HFF-Myc (cell line): ENCODE measurements around the gene VTI1A.
"Not testable (repeated sequence)": the region's sequence is repeated elsewhere in the genome, so short reads cannot be mapped to it uniquely, and the experiment has no call there.

Experiments used
- DNase-seq: peaks from one replicate; pipeline ENCODE4 v3.0.0-alpha.2; 2011; ENCODE audit warnings: low read depth; ENCODE audit errors: extremely low read depth
- H3K4me3 ChIP-seq: replicated peaks from 2 replicates; pipeline ENCODE4 v1.5.1; 2011; ENCODE audit warnings: low read depth, mild to moderate bottlenecking, control low read depth, low read length
- TF ChIP-seq, protein P1 (sequence below): IDR thresholded peaks from 2 replicates; pipeline ENCODE4 v1.5.1; 2012; ENCODE audit warnings: mild to moderate bottlenecking, low read depth, low read length, control low read depth; ENCODE audit errors: missing control alignments

Gene VTI1A

GRCh38 chr10:112535531-112535951 lies 88.5 kb downstream of the VTI1A start:
- TF ChIP-seq, protein P1, sequence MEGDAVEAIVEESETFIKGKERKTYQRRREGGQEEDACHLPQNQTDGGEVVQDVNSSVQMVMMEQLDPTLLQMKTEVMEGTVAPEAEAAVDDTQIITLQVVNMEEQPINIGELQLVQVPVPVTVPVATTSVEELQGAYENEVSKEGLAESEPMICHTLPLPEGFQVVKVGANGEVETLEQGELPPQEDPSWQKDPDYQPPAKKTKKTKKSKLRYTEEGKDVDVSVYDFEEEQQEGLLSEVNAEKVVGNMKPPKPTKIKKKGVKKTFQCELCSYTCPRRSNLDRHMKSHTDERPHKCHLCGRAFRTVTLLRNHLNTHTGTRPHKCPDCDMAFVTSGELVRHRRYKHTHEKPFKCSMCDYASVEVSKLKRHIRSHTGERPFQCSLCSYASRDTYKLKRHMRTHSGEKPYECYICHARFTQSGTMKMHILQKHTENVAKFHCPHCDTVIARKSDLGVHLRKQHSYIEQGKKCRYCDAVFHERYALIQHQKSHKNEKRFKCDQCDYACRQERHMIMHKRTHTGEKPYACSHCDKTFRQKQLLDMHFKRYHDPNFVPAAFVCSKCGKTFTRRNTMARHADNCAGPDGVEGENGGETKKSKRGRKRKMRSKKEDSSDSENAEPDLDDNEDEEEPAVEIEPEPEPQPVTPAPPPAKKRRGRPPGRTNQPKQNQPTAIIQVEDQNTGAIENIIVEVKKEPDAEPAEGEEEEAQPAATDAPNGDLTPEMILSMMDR: no peak
- DNase-seq: no peak
- no peak overlapping the region for H3K4me3 ChIP-seq

DNA sequence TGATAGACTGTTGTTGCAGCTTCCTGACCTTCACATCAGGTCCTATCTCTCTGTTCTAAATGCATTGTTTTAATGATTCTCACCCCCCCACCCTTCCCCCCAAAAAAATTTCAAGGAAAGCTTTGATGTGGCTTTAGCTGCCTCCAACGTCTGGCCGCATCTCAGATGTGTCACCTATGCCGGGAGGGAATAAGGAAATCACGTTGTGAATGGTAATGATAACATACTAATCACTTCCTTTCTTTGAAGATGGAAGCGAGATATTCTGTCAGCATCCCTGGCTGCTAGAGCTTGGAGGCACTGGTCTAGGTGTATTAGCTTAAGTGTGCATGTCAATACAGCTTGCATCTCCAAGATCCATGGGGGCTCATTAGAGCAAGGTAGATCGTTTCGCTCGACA lies 89.6 kb downstream of the VTI1A start:
- DNase-seq: no peak
- H3K4me3 ChIP-seq: no peak overlapping the region
- TF ChIP-seq, protein P1: no peak

DNA sequence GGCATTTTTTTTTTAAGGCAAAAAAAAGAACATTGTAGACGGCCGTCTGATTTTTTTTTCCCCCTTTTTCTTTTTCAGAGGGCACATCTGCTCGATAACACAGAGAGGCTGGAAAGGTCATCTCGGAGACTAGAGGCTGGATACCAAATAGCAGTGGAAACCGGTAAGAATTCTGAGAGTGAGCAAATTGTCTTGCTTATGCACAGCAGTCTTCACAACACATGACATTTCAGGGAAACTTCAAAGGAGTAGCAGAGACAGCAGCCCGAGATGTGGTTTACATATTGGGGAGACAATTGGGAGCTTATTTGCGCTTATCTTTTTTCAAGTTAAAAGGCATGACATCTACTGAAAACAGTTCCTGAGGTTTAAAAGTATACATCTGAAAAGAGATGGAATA lies 91.2 kb downstream of the VTI1A start:
- TF ChIP-seq, protein P1: no peak
- DNase-seq: no peak
- no peak overlapping the region for H3K4me3 ChIP-seq

DNA sequence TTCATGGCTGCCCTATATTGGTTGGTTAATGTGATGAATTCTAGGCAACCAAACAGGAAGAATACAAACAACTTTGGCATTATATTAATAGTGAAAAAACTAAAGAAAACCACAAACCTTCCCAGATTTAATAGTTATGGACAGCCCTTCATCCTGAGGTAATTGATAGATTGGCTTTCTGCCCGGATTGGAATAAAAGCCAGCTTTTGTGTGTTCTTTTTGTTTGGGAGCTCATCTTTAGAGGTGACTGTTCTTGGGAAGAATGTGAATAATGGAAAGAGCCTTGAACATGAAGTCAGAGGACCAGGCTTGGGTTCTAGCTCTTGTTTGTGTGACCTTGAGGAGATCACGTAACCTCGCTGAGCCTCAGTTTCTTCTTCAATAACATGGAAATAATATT lies 92.3 kb downstream of the VTI1A start:
- no peak for DNase-seq
- TF ChIP-seq, protein P1: no peak
- H3K4me3 ChIP-seq: no peak overlapping the region

DNA sequence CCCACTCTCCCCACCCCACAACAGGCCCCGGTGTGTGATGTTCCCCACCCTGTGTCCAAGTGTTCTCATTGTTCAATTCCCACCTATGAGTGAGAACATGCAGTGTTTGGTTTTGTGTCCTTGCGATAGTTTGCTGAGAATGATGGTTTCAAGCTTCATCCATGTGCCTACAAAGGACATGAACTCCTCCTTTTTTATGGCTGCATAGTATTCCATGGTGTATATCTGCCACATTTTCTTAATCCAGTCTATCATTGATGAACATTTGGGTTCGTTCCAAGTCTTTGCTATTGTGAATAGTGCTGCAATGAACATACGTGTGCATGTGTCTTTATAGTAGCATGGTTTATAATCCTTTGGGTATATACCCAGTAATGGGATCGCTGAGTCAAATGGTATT lies 95.8 kb downstream of the VTI1A start:
- not testable (repeated sequence) for DNase-seq, H3K4me3 ChIP-seq

DNA sequence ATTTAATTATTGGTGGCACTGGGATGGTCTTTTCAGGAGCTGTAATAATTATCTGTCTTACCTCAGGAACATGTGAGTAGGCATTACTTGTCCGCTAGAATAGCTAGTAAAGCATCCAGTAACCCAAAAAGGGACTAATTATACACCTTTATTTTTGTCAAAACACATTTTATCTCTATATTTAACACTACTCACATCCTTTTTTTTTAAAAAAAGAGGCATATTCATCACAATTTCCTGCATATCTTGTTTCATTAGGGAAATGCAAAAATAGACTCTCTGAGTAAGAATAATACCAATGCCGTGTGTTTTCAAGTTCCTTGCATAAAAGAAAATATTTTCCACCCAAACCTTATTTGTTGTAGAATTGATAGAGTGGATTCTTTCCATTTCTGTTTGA lies 99.5 kb downstream of the VTI1A start:
- no peak overlapping the region for H3K4me3 ChIP-seq
- TF ChIP-seq, protein P1: no peak
- no peak for DNase-seq

GRCh38 chr10:112548535-112549276 lies 101.7 kb downstream of the VTI1A start:
- H3K4me3 ChIP-seq: no peak overlapping the region
- TF ChIP-seq, protein P1: no peak

More at GRCh38 chr10:112548535-112549276, 101.7 kb downstream of the VTI1A start:
- DNase-seq: no peak
